Measurements from ENCODE around the gene H2BK1.

- TF ChIP-seq CTCF (conservative IDR thresholded peaks at IDR 0.05): no peak
- no peak for TF ChIP-seq EZH2 (IDR thresholded peaks at IDR 0.05; ENCODE audit: low read depth)
Measured at GRCh38 chr7:151239837-151240459, 29.7 kb upstream of the H2BK1 start.
